LNCAP (cell line): ENCODE measurements around the gene SBK3.

Source experiments
- TF ChIP-seq, protein P1 (sequence below): fragments of 450-650 bp; IDR thresholded peaks from 2 replicates; pipeline ENCODE4 v1.5.1; 2017; ENCODE audit warnings: mild to moderate bottlenecking

The SBK3 gene, protein sequence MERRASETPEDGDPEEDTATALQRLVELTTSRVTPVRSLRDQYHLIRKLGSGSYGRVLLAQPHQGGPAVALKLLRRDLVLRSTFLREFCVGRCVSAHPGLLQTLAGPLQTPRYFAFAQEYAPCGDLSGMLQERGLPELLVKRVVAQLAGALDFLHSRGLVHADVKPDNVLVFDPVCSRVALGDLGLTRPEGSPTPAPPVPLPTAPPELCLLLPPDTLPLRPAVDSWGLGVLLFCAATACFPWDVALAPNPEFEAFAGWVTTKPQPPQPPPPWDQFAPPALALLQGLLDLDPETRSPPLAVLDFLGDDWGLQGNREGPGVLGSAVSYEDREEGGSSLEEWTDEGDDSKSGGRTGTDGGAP

DNA sequence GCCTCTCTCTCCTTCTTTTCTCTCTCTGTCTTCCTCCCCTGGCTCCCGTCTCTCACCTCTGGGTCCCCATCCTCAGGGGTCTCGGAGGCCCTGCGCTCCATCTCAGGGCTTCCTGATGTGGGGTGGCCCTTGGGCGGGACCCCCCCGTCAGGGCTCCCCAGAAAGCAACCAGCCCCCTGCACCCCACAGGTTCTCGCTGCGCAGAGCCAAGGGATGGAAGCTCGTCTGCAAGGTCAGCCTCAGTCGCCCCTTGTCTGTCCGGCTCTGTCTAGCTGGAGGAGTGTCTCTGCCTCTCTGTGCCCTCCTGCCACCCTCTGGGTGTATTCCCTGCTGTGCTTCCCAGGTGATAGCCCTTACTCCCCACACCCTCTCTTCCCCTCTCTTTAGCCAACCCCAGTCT is at the start of gene SBK3:
Gene SBK3 (minus strand): TSS at position 101 of the 400 bp plus-strand sequence. CDS start 0 bp downstream, at position 101.
- TF ChIP-seq, protein P1, sequence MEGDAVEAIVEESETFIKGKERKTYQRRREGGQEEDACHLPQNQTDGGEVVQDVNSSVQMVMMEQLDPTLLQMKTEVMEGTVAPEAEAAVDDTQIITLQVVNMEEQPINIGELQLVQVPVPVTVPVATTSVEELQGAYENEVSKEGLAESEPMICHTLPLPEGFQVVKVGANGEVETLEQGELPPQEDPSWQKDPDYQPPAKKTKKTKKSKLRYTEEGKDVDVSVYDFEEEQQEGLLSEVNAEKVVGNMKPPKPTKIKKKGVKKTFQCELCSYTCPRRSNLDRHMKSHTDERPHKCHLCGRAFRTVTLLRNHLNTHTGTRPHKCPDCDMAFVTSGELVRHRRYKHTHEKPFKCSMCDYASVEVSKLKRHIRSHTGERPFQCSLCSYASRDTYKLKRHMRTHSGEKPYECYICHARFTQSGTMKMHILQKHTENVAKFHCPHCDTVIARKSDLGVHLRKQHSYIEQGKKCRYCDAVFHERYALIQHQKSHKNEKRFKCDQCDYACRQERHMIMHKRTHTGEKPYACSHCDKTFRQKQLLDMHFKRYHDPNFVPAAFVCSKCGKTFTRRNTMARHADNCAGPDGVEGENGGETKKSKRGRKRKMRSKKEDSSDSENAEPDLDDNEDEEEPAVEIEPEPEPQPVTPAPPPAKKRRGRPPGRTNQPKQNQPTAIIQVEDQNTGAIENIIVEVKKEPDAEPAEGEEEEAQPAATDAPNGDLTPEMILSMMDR, result no peak

DNA sequence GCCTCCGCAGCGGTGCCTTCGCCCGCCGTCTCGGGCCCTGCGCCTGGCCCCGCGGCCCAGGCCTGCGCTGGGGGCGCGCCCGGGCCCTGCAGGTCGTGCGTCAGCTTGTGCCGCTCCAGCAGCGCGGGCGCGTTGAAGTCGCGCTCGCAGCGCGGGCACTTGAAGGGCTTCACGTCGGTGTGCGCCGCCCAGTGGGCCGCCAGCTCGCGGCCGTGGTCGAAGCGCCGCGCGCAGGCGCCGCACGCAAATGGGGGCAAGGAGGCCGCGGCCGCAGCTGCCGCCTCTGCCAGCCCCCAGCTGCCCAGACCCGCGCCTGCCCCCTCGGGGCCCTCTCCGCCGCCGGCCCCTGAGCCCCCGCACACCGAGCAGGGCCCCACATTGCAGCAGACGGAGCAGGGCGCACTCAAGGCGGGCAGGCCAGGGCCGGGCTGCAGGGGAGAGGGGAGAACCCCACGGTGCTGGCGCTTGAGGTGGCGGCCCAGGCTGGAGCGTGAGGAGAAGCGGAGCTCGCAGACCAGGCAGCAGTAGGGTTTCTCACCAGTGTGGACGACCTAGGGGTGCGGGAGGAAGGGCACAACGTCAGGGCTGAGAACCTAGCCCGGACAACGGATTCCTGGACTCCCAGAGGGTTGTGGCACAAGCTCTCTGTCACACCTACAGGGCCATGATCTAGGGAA is 47.9 kb upstream of the SBK3 start:
- TF ChIP-seq, protein P1, result no peak

DNA sequence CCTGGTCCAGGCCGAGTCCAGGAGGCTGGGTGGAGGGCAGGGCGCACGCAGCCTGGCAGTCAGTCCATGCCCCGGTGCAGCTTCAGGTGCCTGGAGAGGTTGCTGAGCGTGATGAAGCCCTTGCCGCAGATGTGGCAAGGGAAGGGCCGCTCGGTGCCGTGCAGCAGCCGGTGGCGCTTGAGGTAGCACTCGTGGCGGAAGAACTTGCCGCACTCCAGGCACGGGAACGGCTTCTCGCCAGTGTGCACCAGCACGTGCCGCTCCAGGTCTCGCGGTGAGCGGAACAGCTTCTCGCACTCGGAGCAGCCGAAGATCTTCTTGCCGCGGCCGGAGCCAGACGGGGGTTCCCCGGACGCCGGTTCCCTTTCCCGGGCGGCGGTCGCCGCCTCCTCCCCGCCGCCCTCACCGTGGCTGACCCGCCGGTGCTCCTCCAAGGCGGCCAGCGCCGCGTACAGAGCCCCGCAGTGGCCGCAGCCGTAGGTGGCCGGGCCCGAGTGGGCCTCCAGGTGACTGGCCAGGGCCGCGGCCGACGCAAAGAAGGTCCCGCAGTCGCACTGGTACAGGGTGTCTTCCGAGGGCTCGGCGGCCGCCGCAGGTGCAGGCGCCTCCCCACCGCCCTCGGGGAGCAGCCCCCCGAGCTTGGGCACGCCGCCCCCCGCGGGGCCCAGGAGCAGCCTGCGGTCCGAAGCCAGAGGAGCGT is 47.2 kb upstream of the SBK3 start:
- TF ChIP-seq, protein P1, result no peak

DNA sequence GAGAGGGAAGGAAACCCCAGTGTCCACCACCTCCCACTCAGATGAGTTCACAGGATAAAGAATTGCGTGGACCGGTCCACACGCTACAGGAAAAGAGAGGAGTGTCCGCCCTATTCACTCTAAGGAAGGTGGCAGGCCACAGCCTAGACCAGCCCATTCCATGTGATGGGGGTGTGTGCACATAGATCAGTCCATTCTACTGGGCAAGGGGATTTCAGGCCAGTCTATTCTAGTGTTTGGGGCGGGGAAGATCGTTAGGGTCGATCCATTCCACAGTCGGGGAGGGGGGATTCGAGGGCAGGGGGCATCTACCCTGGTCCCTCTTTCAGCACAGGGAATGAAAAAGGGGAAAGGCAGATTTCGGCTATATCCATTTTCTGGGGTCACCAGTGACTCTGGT is 46.2 kb upstream of the SBK3 start:
- TF ChIP-seq, protein P1, result no peak

DNA sequence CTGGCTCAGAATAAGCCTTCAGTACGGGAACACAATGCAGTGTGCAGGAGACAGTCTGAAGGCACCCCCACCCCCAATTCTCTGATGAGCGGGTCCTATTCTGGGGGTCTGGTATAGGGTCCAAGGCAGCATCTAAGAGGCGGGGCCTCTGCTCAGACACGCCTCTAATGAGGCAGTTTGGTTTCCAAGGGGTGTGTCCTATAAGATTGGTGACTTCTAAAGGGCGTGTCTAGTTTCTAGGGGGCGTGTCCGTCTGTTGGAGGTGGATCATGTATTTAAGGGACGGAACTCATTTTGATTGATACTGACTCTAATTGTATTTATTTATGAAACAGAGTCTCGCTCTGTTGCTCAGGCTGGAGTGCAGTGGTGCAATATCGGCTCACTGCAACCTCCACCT is 45.3 kb upstream of the SBK3 start:
- TF ChIP-seq, protein P1, result no peak

DNA sequence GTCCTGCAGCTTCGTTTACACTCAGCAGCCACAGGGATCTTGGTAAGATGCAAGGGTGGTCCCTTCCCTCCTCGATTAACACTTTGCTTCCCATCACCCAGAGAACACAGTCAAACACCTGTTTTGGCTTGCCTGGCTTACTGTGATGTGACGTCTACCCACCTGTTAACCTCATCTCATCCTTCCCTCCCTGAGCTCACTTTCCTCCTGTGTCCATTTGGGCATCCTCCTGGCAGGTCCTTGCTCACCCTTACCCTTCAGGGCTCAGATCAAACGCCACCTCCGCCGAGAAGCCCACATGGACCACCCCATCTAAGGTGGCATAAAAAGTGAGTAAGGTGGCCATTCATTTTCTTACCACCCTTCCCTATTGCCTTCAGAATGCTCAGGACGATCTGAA is 44.8 kb upstream of the SBK3 start:
- TF ChIP-seq, protein P1, result no peak

DNA sequence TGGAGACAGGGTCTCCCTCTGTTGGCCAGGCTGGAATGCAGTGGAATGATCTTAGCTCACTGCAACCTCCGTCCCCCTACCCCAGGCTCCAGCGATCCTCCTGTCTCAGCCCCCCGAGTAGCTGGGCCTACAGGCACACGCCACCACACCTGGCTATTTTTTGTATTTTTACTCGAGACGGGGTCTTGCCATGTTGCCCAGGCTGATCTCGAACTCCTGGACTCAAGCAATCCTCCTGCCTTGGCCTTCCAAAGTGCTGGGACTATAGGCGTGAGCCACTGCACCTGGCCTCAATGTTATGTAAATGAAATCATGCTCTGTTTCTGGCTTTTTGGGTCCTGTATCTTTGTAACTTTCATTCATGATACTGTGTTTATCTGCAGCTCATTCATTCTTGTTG is 43.4 kb upstream of the SBK3 start:
- TF ChIP-seq, protein P1, result no peak
